IMR-90 (cell line): Measurements from ENCODE around the gene CPEB2. TPM values are rescaled to one million over a fixed set of nuclear protein-coding genes. Genes with fewer than 3 reads are reported as not detected.

Experiments used
- ATAC-seq: fragments of 200-7000 bp; cut with Tn5 transposase; 2 replicates; pipeline ENCODE4 v1.9.1; 2020; ENCODE audit warnings: low read depth, mild to moderate bottlenecking, moderate library complexity
- BruUV-seq: library from RNA; stranded (reverse); fragments of 400-500 nt; replicated peaks from 2 replicates; lab custom pipeline; 2021; lab: Mats Ljungman, UMichigan
- CTCF ChIA-PET: fragments of 300-600 bp; formaldehyde crosslinking; extraction: SDS; loops from one replicate; lab custom pipeline; 2021; ENCODE audit warnings: antibody characterized with exemption; lab: Yijun Ruan, JAX
- POLR2A ChIA-PET: fragments of 300-600 bp; sonication (Branson Sonifier 250); formaldehyde crosslinking; loops from one replicate; lab custom pipeline; 2022; ENCODE audit warnings: antibody characterized with exemption; ENCODE audit not compliant: unreplicated experiment; lab: Charles Lee
- DNase-seq: peaks from one replicate; pipeline ENCODE4 v3.0.0; 2013
- H2AFZ ChIP-seq: replicated peaks from 2 replicates; pipeline ENCODE3; 2013; ENCODE audit warnings: low read length, mild to moderate bottlenecking; ENCODE audit not compliant: poor library complexity
- H2AK5ac ChIP-seq: 2 replicates; pipeline ENCODE4 v1.6.1; 2013; ENCODE audit warnings: low read depth, low read length, inconsistent platforms
- H2AK9ac ChIP-seq: replicated peaks from 2 replicates; pipeline ENCODE3; 2013; ENCODE audit warnings: mild to moderate bottlenecking, low read depth, low read length, moderate library complexity; ENCODE audit not compliant: poor library complexity
- H2BK120ac ChIP-seq: 2 replicates; pipeline ENCODE4 v1.6.1; 2013; ENCODE audit warnings: low read depth, low read length, inconsistent platforms
- H2BK15ac ChIP-seq: 3 replicates; pipeline ENCODE4 v1.6.1; 2013; ENCODE audit warnings: low read depth, low read length, inconsistent platforms
- H2BK20ac ChIP-seq: 2 replicates; pipeline ENCODE4 v1.6.1; 2013; ENCODE audit warnings: low read depth, mild to moderate bottlenecking, inconsistent platforms, low read length, moderate library complexity
- H2BK5ac ChIP-seq: 2 replicates; pipeline ENCODE4 v1.6.1; 2013; ENCODE audit warnings: mild to moderate bottlenecking, low read depth, low read length, inconsistent platforms; ENCODE audit not compliant: poor library complexity, severe bottlenecking
- H3K14ac ChIP-seq: replicated peaks from 2 replicates; pipeline ENCODE4 v1.6.1; 2013; ENCODE audit warnings: low read depth, low read length, inconsistent platforms
- H3K18ac ChIP-seq: 2 replicates; pipeline ENCODE4 v1.6.1; 2013; ENCODE audit warnings: low read depth, low read length, control low read depth
- H3K23ac ChIP-seq: 2 replicates; pipeline ENCODE4 v1.6.1; 2013; ENCODE audit warnings: low read depth, low read length, inconsistent platforms
- H3K27ac ChIP-seq: 2 replicates; pipeline ENCODE4 v1.5.1; 2013; ENCODE audit warnings: mild to moderate bottlenecking, control low read depth, low read length; ENCODE audit not compliant: insufficient read depth
- H3K27me3 ChIP-seq: 2 replicates; pipeline ENCODE4 v1.6.1; 2013; ENCODE audit warnings: low read length; ENCODE audit not compliant: control insufficient read depth, insufficient read depth
- H3K36me3 ChIP-seq: 2 replicates; pipeline ENCODE4 v1.6.1; 2013; ENCODE audit warnings: low read length, mixed read lengths; ENCODE audit not compliant: control insufficient read depth, insufficient read depth
- H3K4ac ChIP-seq: 2 replicates; pipeline ENCODE4 v1.6.1; 2013; ENCODE audit warnings: low read depth, low read length, inconsistent platforms
- H3K4me1 ChIP-seq: 2 replicates; pipeline ENCODE4 v1.6.1; 2013; ENCODE audit warnings: low read length, mixed read lengths; ENCODE audit not compliant: control insufficient read depth, insufficient read depth
- H3K4me2 ChIP-seq: 2 replicates; pipeline ENCODE4 v1.6.1; 2013; ENCODE audit warnings: low read depth, mild to moderate bottlenecking, control low read depth, low read length, moderate library complexity
- H3K4me3 ChIP-seq: 2 replicates; pipeline ENCODE4 v1.5.1; 2013; ENCODE audit warnings: low read depth, mild to moderate bottlenecking, control low read depth, low read length, moderate library complexity; ENCODE audit not compliant: insufficient read depth
- H3K56ac ChIP-seq: 2 replicates; pipeline ENCODE4 v1.6.1; 2013; ENCODE audit warnings: low read length, inconsistent platforms; ENCODE audit not compliant: insufficient read depth; ENCODE audit errors: extremely low read depth
- H3K79me1 ChIP-seq, 2 experiments: 2 replicates each; pipeline ENCODE4 v1.6.1; 2013; ENCODE audit warnings: low read length in 2 of 2, inconsistent platforms in 1 of 2, low read depth in 1 of 2
- H3K9ac ChIP-seq: 2 replicates; pipeline ENCODE4 v1.6.1; 2013; ENCODE audit warnings: low read depth, low read length, control low read depth
- H3K9me1 ChIP-seq: 2 replicates; pipeline ENCODE4 v1.6.1; 2013; ENCODE audit warnings: low read length, inconsistent platforms; ENCODE audit not compliant: insufficient read depth
- H3K9me3 ChIP-seq: 2 replicates; pipeline ENCODE4 v1.6.1; 2013; ENCODE audit warnings: low read length; ENCODE audit not compliant: control insufficient read depth, insufficient read depth
- H4K20me1 ChIP-seq: 2 replicates; pipeline ENCODE4 v1.6.1; 2013; ENCODE audit warnings: low read length, inconsistent platforms; ENCODE audit not compliant: insufficient read depth
- H4K5ac ChIP-seq: 2 replicates; pipeline ENCODE4 v1.6.1; 2013; ENCODE audit warnings: mild to moderate bottlenecking, low read depth, low read length, control low read depth
- H4K8ac ChIP-seq, 2 experiments: 2 replicates each; pipeline ENCODE4 v1.6.1; 2013; ENCODE audit warnings: low read depth in 2 of 2, low read length in 2 of 2, control low read depth in 1 of 2, inconsistent platforms in 1 of 2
- H4K91ac ChIP-seq: 2 replicates; pipeline ENCODE4 v1.6.1; 2013; ENCODE audit warnings: low read depth, low read length, inconsistent platforms; ENCODE audit not compliant: insufficient read depth
- CEBPB ChIP-seq: IDR thresholded peaks from 2 replicates; pipeline ENCODE4 v1.6.1; 2012; ENCODE audit warnings: low read depth, low read length, improper control_type of control experiment
- NFE2L2 ChIP-seq: fragments of 150-350 bp; IDR thresholded peaks from 2 replicates; pipeline ENCODE4 v1.6.1; 2016; ENCODE audit warnings: low read depth, mild to moderate bottlenecking, low read length
- POLR2A ChIP-seq: IDR thresholded peaks from 2 replicates; pipeline ENCODE4 v1.6.1; 2012; ENCODE audit warnings: mild to moderate bottlenecking, low read depth, low read length
- WGBS, 2 experiments: methylation state at CpG; one replicate each; pipeline versions ENCODE4 v1.1.5 to v1.1.7; 2013; ENCODE audit warnings: missing lambda C conversion rate in 2 of 2; ENCODE audit not compliant: insufficient read length in 1 of 2; ENCODE audit errors: extremely low coverage in 2 of 2; 5-methylcytosine and 5-hydroxymethylcytosine counted together
- dilution Hi-C: fragments of 300-500 bp; cut with HindIII; formaldehyde crosslinking; loops from one replicate; pipeline ENCODE4 v1.14.3; 2018; ENCODE audit warnings: low sequenced_read_pairs; ENCODE audit not compliant: unreplicated experiment
- in situ Hi-C: fragments of 300-500 bp; cut with MboI; formaldehyde crosslinking; loops from 3 replicates; pipeline ENCODE4 v1.14.3; 2019; ENCODE audit warnings: low sequenced_read_pairs, inconsistent platforms, mixed read lengths
- intact Hi-C: fragments of 100-400 bp; cut with micrococcal nuclease; formaldehyde crosslinking; loops from 2 replicates; pipeline ENCODE4 v1.10.0; 2022
- polyA plus RNA-seq, 3 experiments: library from polyadenylated mRNA; depleted of rRNA; stranded (reverse); fragments of >200 nt; gene quantifications; 2 replicates each; pipeline ENCODE4 v1.2.3, GENCODE V29; 2012; ENCODE audit warnings: low replicate concordance in 1 of 3
- total RNA-seq: library from RNA; depleted of rRNA; stranded (reverse); fragments of >200 nt; gene quantifications from 2 replicates; pipeline ENCODE4 v1.2.3, GENCODE V29; 2012

CPEB2 gene
- total and polyA plus RNA-seq, 2 of the 4 experiments (the other 2 are of a cell fraction) = 10.6 to 12.0 TPM

DNA sequence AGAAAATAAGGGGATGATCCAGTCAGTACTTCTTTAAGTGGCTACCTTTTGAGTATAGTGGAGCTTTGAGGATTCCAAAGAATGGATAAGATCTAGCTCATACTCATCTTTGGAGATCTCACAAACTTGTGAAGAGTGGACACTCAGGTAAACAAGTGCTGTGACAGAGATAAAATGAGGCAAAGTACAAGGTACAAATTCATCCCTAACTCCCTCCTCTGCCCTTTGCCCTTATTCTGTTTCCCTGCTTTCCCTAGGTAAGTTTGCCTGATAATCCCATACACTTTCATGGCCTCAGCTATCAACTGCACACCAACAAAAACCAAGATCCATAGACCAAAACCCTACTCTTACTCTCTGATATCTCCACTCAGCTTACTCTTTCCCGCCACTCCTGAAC, 16.4 kb upstream of the CPEB2 start:
- H2BK20ac ChIP-seq = no peak overlapping the region
- TF ChIP-seq CEBPB = no peak
- no peak for TF ChIP-seq NFE2L2
- no peak for TF ChIP-seq POLR2A
- no peak overlapping the region for H4K91ac ChIP-seq
- H3K79me1 ChIP-seq = no peaks in the 10 kb centered on the region
- dilution Hi-C loops = no loop called here
- H2BK15ac ChIP-seq = no peak overlapping the region
- no peaks in the 10 kb centered on the region for H3K9me1 ChIP-seq
- no peak overlapping the region for H2AFZ ChIP-seq
- no peaks in the 10 kb centered on the region for H3K36me3 ChIP-seq
- H4K8ac ChIP-seq = no peak overlapping the region
- no peak overlapping the region for H3K23ac ChIP-seq
- no peak overlapping the region for H2AK5ac ChIP-seq
- POLR2A ChIA-PET = no interaction called here
- in situ Hi-C loops = no loop called here
- H4K20me1 ChIP-seq = no peaks in the 10 kb centered on the region
- H3K14ac ChIP-seq = no peak overlapping the region
- H3K56ac ChIP-seq = no peak overlapping the region
- H4K5ac ChIP-seq = no peak overlapping the region
- intact Hi-C loops = no loop called here
- 50% methylated on average over 1 of the region's 1 CpG; no CpG with 5 or more reads in 1 of the 2 experiments for WGBS, 2 experiments
- H3K27ac ChIP-seq = no peak overlapping the region
- no peaks in the 10 kb centered on the region for H3K4me1 ChIP-seq
- H3K4me2 ChIP-seq = no peak overlapping the region
- no peak overlapping the region for H2BK5ac ChIP-seq
- no peak for DNase-seq
- BruUV-seq = no TSS peak
- no peak overlapping the region for H3K4ac ChIP-seq
- ATAC-seq = no peak
- no peaks in the 10 kb centered on the region for H3K27me3 ChIP-seq
- no peak overlapping the region for H3K18ac ChIP-seq
- no peaks in the 10 kb centered on the region for H3K9me3 ChIP-seq
- no peak overlapping the region for H3K9ac ChIP-seq
- CTCF ChIA-PET = no interaction called here
- no peak overlapping the region for H3K4me3 ChIP-seq
- H2BK120ac ChIP-seq = no peak overlapping the region
- no peak overlapping the region for H2AK9ac ChIP-seq
